ENCODE measurements around the gene PEX14.

- TF ChIP-seq CTCF (IDR thresholded peaks at IDR 0.05; ENCODE audit: insufficient read depth, low read length) (no peak), SPI1 (IDR thresholded peaks at IDR 0.05; ENCODE audit: borderline replicate concordance, low read depth) (no peak), GABPA (IDR thresholded peaks at IDR 0.05; ENCODE audit: low read depth) (no peak), POLR2AphosphoS5 (IDR thresholded peaks at IDR 0.05; ENCODE audit: low read depth) (no peak)
Observed at GRCh38 chr1:10484521-10484920, 9.8 kb downstream of the PEX14 start.

All from HL-60 (cell line).